OCI-LY3 (cell line): Measurements from ENCODE around the gene RIMKLA.

ENCODE experiments used
- EZH2phosphoT487 ChIP-seq: fragments of 200-600 bp; shearing (Covaris generic); IDR thresholded peaks from 2 replicates; pipeline ENCODE4 v1.6.1; 2018; ENCODE audit warnings: antibody characterized with exemption, mixed run types, low read depth
- TF ChIP-seq, protein P1 (sequence below): fragments of 200-600, 300-600 bp; sonication (generic); IDR thresholded peaks from 2 replicates; pipeline ENCODE4 v1.5.1; 2014; ENCODE audit warnings: antibody characterized with exemption, low read length, low read depth

DNA sequence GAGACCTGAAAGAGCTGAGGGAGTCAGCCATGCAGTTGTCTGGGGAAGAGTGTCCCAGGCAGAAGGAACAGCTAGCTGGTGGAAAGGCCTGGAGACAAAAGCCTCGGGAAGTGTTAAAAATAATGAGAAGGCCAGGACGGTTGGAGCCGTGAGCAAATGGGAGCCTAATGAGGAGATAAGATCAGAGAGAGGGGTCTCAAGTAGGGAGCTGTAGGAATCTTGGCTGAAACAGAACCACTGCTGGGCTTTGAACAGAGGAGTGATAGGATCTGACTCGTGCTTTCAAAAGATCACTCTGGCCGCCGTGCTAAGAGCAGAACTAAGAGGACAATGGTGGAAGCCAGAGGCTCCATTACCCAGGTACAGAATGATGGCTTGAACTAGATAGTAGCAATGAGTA is 43.6 kb upstream of the RIMKLA start:
- TF ChIP-seq, protein P1, sequence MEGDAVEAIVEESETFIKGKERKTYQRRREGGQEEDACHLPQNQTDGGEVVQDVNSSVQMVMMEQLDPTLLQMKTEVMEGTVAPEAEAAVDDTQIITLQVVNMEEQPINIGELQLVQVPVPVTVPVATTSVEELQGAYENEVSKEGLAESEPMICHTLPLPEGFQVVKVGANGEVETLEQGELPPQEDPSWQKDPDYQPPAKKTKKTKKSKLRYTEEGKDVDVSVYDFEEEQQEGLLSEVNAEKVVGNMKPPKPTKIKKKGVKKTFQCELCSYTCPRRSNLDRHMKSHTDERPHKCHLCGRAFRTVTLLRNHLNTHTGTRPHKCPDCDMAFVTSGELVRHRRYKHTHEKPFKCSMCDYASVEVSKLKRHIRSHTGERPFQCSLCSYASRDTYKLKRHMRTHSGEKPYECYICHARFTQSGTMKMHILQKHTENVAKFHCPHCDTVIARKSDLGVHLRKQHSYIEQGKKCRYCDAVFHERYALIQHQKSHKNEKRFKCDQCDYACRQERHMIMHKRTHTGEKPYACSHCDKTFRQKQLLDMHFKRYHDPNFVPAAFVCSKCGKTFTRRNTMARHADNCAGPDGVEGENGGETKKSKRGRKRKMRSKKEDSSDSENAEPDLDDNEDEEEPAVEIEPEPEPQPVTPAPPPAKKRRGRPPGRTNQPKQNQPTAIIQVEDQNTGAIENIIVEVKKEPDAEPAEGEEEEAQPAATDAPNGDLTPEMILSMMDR = no peak
- no peak for TF ChIP-seq EZH2phosphoT487
